Spleen (tissue), 7 donors: ENCODE data around the gene RALGDS.

Experiments used
- CTCF ChIP-seq, 11 experiments: fragments of 200-600 bp in 7 of 11; fragments of 450-650 bp in 4 of 11; sonication (generic) in 4 of 11; IDR thresholded peaks in 8 of 11; conservative IDR thresholded peaks in 3 of 11; 1 replicate in 7 of 11; 2 replicates in 4 of 11; pipeline versions ENCODE4 v1.4.0 to v1.8.0; 2016 to 2021; ENCODE audit warnings: antibody characterized with exemption in 11 of 11, inconsistent platforms in 4 of 11, mild to moderate bottlenecking in 1 of 11
- POLR2AphosphoS5 ChIP-seq, 3 donors: sonication (generic); formaldehyde crosslinking; IDR thresholded peaks; one replicate each; pipeline ENCODE4 v1.5.1; 2017; ENCODE audit warnings: antibody characterized with exemption in 3 of 3
- donor health status: DM: no; HTN: no; CAD: no; lungs with moderate emphysema.
- donor health status: DM: no; HTN: no; CAD: no.
- donor health status: DM: no; HTN: no; CAD: no.

GRCh38 chr9:133118568-133118967, 2.5 kb downstream of the RALGDS start:
- TF ChIP-seq CTCF (IDR thresholded peaks at IDR 0.05 in 8 of 11, conservative IDR thresholded peaks at IDR 0.05 in 3 of 11) = no peak
- TF ChIP-seq POLR2AphosphoS5 (IDR thresholded peaks at IDR 0.05) = no peak
